Gastroesophageal sphincter (tissue), 4 donors: ENCODE data around the gene ZDHHC21. TPM values are rescaled to one million over a fixed set of nuclear protein-coding genes. Genes with fewer than 3 reads are reported as not detected.

Experiments used
- ATAC-seq: fragments of 150-250 bp; one replicate; pipeline ENCODE4 v1.9.1; 2016; ENCODE audit warnings: mild to moderate bottlenecking, moderate library complexity
- H3K27ac ChIP-seq, 4 donors: fragments of 200-600 bp; sonication (generic) in 3 of 4; 1 replicate in 3 of 4; 2 replicates in 1 of 4; pipeline ENCODE4 v1.5.1; 2016 to 2019
- H3K27me3 ChIP-seq: fragments of 200-600 bp; sonication (generic); one replicate; pipeline ENCODE4 v1.5.1; 2019
- H3K36me3 ChIP-seq, 2 donors: fragments of 200-600 bp; sonication (generic); one replicate each; pipeline ENCODE4 v1.5.1; 2019; ENCODE audit warnings: control low read depth in 1 of 2
- H3K4me1 ChIP-seq, 3 donors: fragments of 200-600 bp; sonication (generic); 1 replicate in 2 of 3; 2 replicates in 1 of 3; pipeline ENCODE4 v1.5.1; 2016 to 2019; ENCODE audit warnings: control low read depth in 2 of 3
- H3K4me3 ChIP-seq, 2 donors: fragments of 200-600 bp; sonication (generic); one replicate each; pipeline ENCODE4 v1.5.1; 2019; ENCODE audit warnings: mild to moderate bottlenecking in 1 of 2, moderate library complexity in 1 of 2
- H3K9me3 ChIP-seq, 3 donors: fragments of 200-600 bp; sonication (generic); one replicate each; pipeline ENCODE4 v1.5.1; 2017 to 2019; ENCODE audit warnings: control low read depth in 2 of 3
- CTCF ChIP-seq, 4 experiments: fragments of 200-600 bp in 2 of 4; fragments of 450-650 bp in 2 of 4; sonication (generic) in 1 of 4; IDR thresholded peaks; one replicate each; pipeline ENCODE4 v1.5.1; 2017 to 2019; ENCODE audit warnings: antibody characterized with exemption in 4 of 4, mild to moderate bottlenecking in 2 of 4, moderate library complexity in 2 of 4
- EP300 ChIP-seq: sonication (generic); formaldehyde crosslinking; IDR thresholded peaks from one replicate; pipeline ENCODE4 v1.6.1; 2017; ENCODE audit warnings: antibody characterized with exemption, mild to moderate bottlenecking
- POLR2A ChIP-seq, 2 donors: fragments of 450-650 bp; IDR thresholded peaks; one replicate each; pipeline ENCODE4 v1.6.1; 2017; ENCODE audit warnings: antibody characterized with exemption in 2 of 2, mild to moderate bottlenecking in 2 of 2, moderate library complexity in 1 of 2
- POLR2AphosphoS5 ChIP-seq: sonication (generic); formaldehyde crosslinking; IDR thresholded peaks from one replicate; pipeline ENCODE4 v1.6.1; 2017; ENCODE audit warnings: antibody characterized with exemption
- WGBS, 2 donors: methylation state at CpG; one replicate each; pipeline ENCODE4 v1.1.5; 2018; ENCODE audit warnings: low coverage in 1 of 2; 5-methylcytosine and 5-hydroxymethylcytosine counted together
- total RNA-seq, 4 donors: library from RNA; depleted of rRNA; stranded (reverse); fragments of >200 nt; gene quantifications; one replicate each; pipeline ENCODE4 v1.1.0, GENCODE V29; 2016

ZDHHC21 gene
- total RNA-seq, 4 donors from 2014 or later, result 7.8 to 15.1 (median 10.8) TPM

GRCh38 chr9:14730461-14730898 lies 37.2 kb upstream of the ZDHHC21 start:
- TF ChIP-seq POLR2A (IDR thresholded peaks at IDR 0.05), result no peak
- no peak for TF ChIP-seq CTCF (IDR thresholded peaks at IDR 0.05)
- no peak for TF ChIP-seq EP300
- no peak for TF ChIP-seq POLR2AphosphoS5
- Histone ChIP-seq H3K36me3 (no peaks in the 10 kb centered on the region), H3K4me3 (no peak overlapping the region), H3K9me3 (no peaks in the 10 kb centered on the region), H3K27me3 (no peaks in the 10 kb centered on the region), H3K27ac (no peak overlapping the region), H3K4me1 (no peaks in the 10 kb centered on the region)
- no peak for ATAC-seq
- WGBS, 2 donors, result 41 to 67% methylated on average over 2 of the region's 2 CpGs

- no peaks in the 10 kb centered on the region for H3K36me3 ChIP-seq
- TF ChIP-seq EP300 (no peak), POLR2A (IDR thresholded peaks at IDR 0.05) (no peak), POLR2AphosphoS5 (no peak), CTCF (IDR thresholded peaks at IDR 0.05) (no peak)
- no peak overlapping the region for H3K27ac ChIP-seq
- no peak overlapping the region for H3K4me3 ChIP-seq
- 48 to 56% methylated on average over 4 of the region's 4 CpGs for WGBS, 2 donors
- H3K9me3 ChIP-seq, result no peaks in the 10 kb centered on the region
- no peak for ATAC-seq
- H3K27me3 ChIP-seq, result peaks cover 20% of the 10 kb centered on the region
- no peaks in the 10 kb centered on the region for H3K4me1 ChIP-seq
Measured at GRCh38 chr9:14723301-14723700, 30.1 kb upstream of the ZDHHC21 start.

- Histone ChIP-seq H3K9me3 (no peaks in the 10 kb centered on the region), H3K36me3 (no peaks in the 10 kb centered on the region), H3K4me3 (no peak within 1 kb of the TSS), H3K4me1 (no peaks in the 10 kb centered on the region), H3K27me3 (peaks cover 20% of the 10 kb centered on the region), H3K27ac (no peak within 1 kb of the TSS)
- WGBS, 2 donors, result 27 to 57% methylated on average over 2 to 3 of the region's 7 CpGs
- no peak for TF ChIP-seq POLR2AphosphoS5
- no peak for TF ChIP-seq EP300
- no peak for TF ChIP-seq POLR2A (IDR thresholded peaks at IDR 0.05)
- TF ChIP-seq CTCF (IDR thresholded peaks at IDR 0.05), result no peak
- ATAC-seq, result no peak
Measured at GRCh38 chr9:14722391-14723035, 29.3 kb upstream of the ZDHHC21 start, which contains the start of gene CER1. CER1 (minus strand) TSS chr9:14722733; CDS start chr9:14722672, 61 bp downstream.

GRCh38 chr9:14719231-14719923 lies 26.1 kb upstream of the ZDHHC21 start:
- Histone ChIP-seq H3K9me3 (no peaks in the 10 kb centered on the region), H3K36me3 (no peaks in the 10 kb centered on the region), H3K4me1 (no peaks in the 10 kb centered on the region), H3K27ac (no peak overlapping the region), H3K27me3 (peaks cover 25% of the 10 kb centered on the region), H3K4me3 (no peak overlapping the region)
- 67 to 70% methylated on average over 8 of the region's 8 CpGs for WGBS, 2 donors
- TF ChIP-seq POLR2A (IDR thresholded peaks at IDR 0.05) (no peak), CTCF (IDR thresholded peaks at IDR 0.05) (no peak), EP300 (no peak), POLR2AphosphoS5 (no peak)
- ATAC-seq, result no peak

GRCh38 chr9:14715102-14715501 lies 21.9 kb upstream of the ZDHHC21 start:
- 59 to 60% methylated on average over 4 of the region's 4 CpGs for WGBS, 2 donors
- H3K27me3 ChIP-seq, result peaks cover 13% of the 10 kb centered on the region
- no peak for TF ChIP-seq EP300
- TF ChIP-seq CTCF (IDR thresholded peaks at IDR 0.05), result no peak
- TF ChIP-seq POLR2A (IDR thresholded peaks at IDR 0.05), result no peak
- no peak for TF ChIP-seq POLR2AphosphoS5
- no peak overlapping the region for H3K4me3 ChIP-seq
- H3K36me3 ChIP-seq, result no peaks in the 10 kb centered on the region
- ATAC-seq, result no peak
- no peak overlapping the region for H3K27ac ChIP-seq
- H3K4me1 ChIP-seq, result no peaks in the 10 kb centered on the region
- H3K9me3 ChIP-seq, result no peaks in the 10 kb centered on the region
